ENCODE results near the gene HLA-DQB2. TPM values are rescaled to one million over a fixed set of nuclear protein-coding genes. Genes with fewer than 3 reads are reported as not detected.

The HLA-DQB2 gene
- total and polyA plus RNA-seq, 2 of the 8 experiments (the other 6 are each of a cell fraction or from before 2014, with no cell fraction given): not detected

DNA sequence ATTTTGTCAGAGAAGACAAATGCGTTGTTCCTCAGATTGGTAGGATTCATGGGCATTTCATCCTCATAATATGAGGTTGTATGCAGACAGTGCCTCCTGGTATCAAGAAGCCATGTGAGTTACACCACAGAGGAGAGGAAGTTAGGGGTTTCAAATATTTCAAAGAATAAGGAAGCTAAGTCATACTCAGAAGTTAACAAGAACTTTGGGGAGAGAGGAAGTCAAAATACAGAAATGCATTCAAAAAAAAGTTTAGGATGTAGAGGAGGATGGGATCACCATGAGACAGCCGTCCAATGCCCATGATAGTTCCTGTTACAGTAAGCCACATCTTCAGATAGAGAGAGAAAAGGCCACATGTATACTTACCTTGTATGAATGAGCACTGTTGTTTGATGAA lies 31.2 kb upstream of the HLA-DQB2 start:
- TF ChIP-seq KDM5A (IDR thresholded peaks at IDR 0.05; ENCODE audit: low read length) (no peak), MAX (IDR thresholded peaks at IDR 0.05) (no peak), POLR2AphosphoS5 (IDR thresholded peaks at IDR 0.05; ENCODE audit: low read depth, low read length) (no peak), SP4 (IDR thresholded peaks at IDR 0.05; ENCODE audit: low read length) (no peak), EGR1 (IDR thresholded peaks at IDR 0.05; ENCODE audit: borderline replicate concordance, low read depth, low read length) (no peak), BCL11A (IDR thresholded peaks at IDR 0.05; ENCODE audit: low read depth in 2 of 2, low read length in 2 of 2) (no peak), RXRA (IDR thresholded peaks at IDR 0.05; ENCODE audit: insufficient read depth, low read depth, low read length) (no peak), SP1 (IDR thresholded peaks at IDR 0.05; ENCODE audit: low read depth, low read length) (no peak), SAP30 (IDR thresholded peaks at IDR 0.05; ENCODE audit: insufficient read depth, insufficient replicate concordance, low read length) (no peak)
- no peaks in the 10 kb centered on the region for H3K79me1 ChIP-seq (ENCODE audit: low read depth, low read length)
- no peak overlapping the region for H3K56ac ChIP-seq (replicated peaks; ENCODE audit: insufficient read length, low read depth, low read length)
- H3K14ac ChIP-seq (ENCODE audit: insufficient read length): no peak overlapping the region
- H4K5ac ChIP-seq (ENCODE audit: insufficient read length, low read depth, low read length): no peak overlapping the region
- H3K9me3 ChIP-seq (ENCODE audit: insufficient read depth in 2 of 2, low read depth in 1 of 2, low read length in 1 of 2): peaks cover 4 to 6% of the 10 kb centered on the region in 2 experiments; a peak in 1 of 4 replicates
- no peak overlapping the region for H2BK15ac ChIP-seq (ENCODE audit: low read length)
- no peak overlapping the region for H4K91ac ChIP-seq (replicated peaks; ENCODE audit: insufficient read length, low read length)
- H2BK5ac ChIP-seq (ENCODE audit: low read depth, low read length): no peak overlapping the region
- ChIA-PET POLR2A (ENCODE audit: partially characterized antibody) (no interaction called here), CTCF (ENCODE audit: partially characterized antibody) (interaction anchor here (0.6 to 1.7 kb wide), 9 partner anchors 9 to 554 kb away, joined by 3 to 4 read pairs (median 4); no protein-coding TSS in a partner anchor)
- no peak overlapping the region for H3K23ac ChIP-seq (ENCODE audit: insufficient read length)
- peaks cover 0 to 3% (median 0%) of the 10 kb centered on the region in 4 experiments; a peak in 2 of 7 replicates for H3K4me1 ChIP-seq (replicated peaks in 1 of 4; ENCODE audit: control insufficient read depth in 3 of 4, insufficient read depth in 4 of 4, low read length in 3 of 4)
- no peak overlapping the region for H3K18ac ChIP-seq (ENCODE audit: extremely low read depth, low read length)
- H3K79me2 ChIP-seq (ENCODE audit: control insufficient read depth in 1 of 2, insufficient read depth in 2 of 2, low read length in 2 of 2): no peaks in the 10 kb centered on the region
- no peak for DNase-seq (ENCODE audit: low read depth in 1 of 2, low spot score in 2 of 2)
- H3K4me3 ChIP-seq (ENCODE audit: extremely low read depth in 1 of 4, insufficient read depth in 2 of 4, low read depth in 3 of 4, low read length in 4 of 4): no peak overlapping the region
- H3K9ac ChIP-seq (replicated peaks in 1 of 4; ENCODE audit: extremely low read depth in 1 of 4, low read depth in 3 of 4, low read length in 3 of 4): no peak overlapping the region
- H3K27ac ChIP-seq (ENCODE audit: low read depth, low read length): no peak overlapping the region
- no peak overlapping the region for H2BK120ac ChIP-seq (replicated peaks; ENCODE audit: low read depth, low read length)
- no peaks in the 10 kb centered on the region for H3K23me2 ChIP-seq (ENCODE audit: low read depth, low read length)
- H2AK5ac ChIP-seq (ENCODE audit: low read depth, low read length): no peak overlapping the region
- WGBS, 2 experiments (ENCODE audit: extremely low coverage in 1 of 2, insufficient coverage in 1 of 2, insufficient read length in 1 of 2, insufficient replicate concordance in 2 of 2, low coverage in 1 of 2, low lambda C conversion rate in 2 of 2, missing lambda C conversion rate in 1 of 2): 85% methylated on average over 2 of the region's 2 CpGs; no CpG with 5 or more reads in 1 of the 2 experiments
- no peaks in the 10 kb centered on the region for H3K36me3 ChIP-seq (ENCODE audit: control insufficient read depth in 2 of 4, insufficient read depth in 4 of 4, low read length in 3 of 4)
- no peak overlapping the region for H2BK20ac ChIP-seq (ENCODE audit: low read length)
- H2AFZ ChIP-seq (ENCODE audit: low read length): no peak overlapping the region
- H3K4ac ChIP-seq (replicated peaks; ENCODE audit: insufficient read length, low read depth, low read length): no peak overlapping the region
- FAIRE-seq: no peak
- no peak overlapping the region for H4K8ac ChIP-seq (ENCODE audit: extremely low read depth, insufficient read depth, low read length)
- no peaks in the 10 kb centered on the region for H4K20me1 ChIP-seq (replicated peaks in 1 of 2; ENCODE audit: control insufficient read depth in 1 of 2, insufficient read depth in 2 of 2, low read length in 2 of 2)
- no peak overlapping the region for H2BK12ac ChIP-seq (ENCODE audit: low read depth, low read length)
- no peak overlapping the region for H3K4me2 ChIP-seq (ENCODE audit: insufficient read depth in 1 of 2, low read depth in 2 of 2, low read length in 2 of 2)
- peaks cover 0 to 1% (median 0%) of the 10 kb centered on the region in 4 experiments; a peak in 1 of 7 replicates for H3K27me3 ChIP-seq (replicated peaks in 1 of 4; ENCODE audit: control insufficient read depth in 3 of 4, extremely low read depth in 1 of 4, insufficient read depth in 3 of 4, low read length in 3 of 4)
